Trophoblast cell (in vitro differentiated cells and primary cell): Measurements from ENCODE around the gene SRGAP3.

Source experiments
- DNase-seq, 2 donors: peaks; one replicate each; pipeline ENCODE4 v3.0.0-alpha.2; 2016
- H2AFZ ChIP-seq: 2 replicates; pipeline ENCODE4 v1.6.1; 2013; ENCODE audit warnings: low read length, moderate library complexity, mild to moderate bottlenecking; ENCODE audit not compliant: insufficient read depth, poor library complexity
- H2AK5ac ChIP-seq: 2 replicates; pipeline ENCODE4 v1.6.1; 2013; ENCODE audit warnings: mild to moderate bottlenecking, low read length
- H2BK120ac ChIP-seq: 2 replicates; pipeline ENCODE4 v1.6.1; 2013; ENCODE audit warnings: low read length, mild to moderate bottlenecking, moderate library complexity; ENCODE audit not compliant: insufficient read depth, poor library complexity
- H2BK12ac ChIP-seq: 2 replicates; pipeline ENCODE4 v1.6.1; 2013; ENCODE audit warnings: mild to moderate bottlenecking, low read length, moderate library complexity
- H2BK5ac ChIP-seq: 2 replicates; pipeline ENCODE4 v1.6.1; 2013; ENCODE audit warnings: low read length, low read depth, moderate library complexity, mild to moderate bottlenecking; ENCODE audit not compliant: poor library complexity
- H3K14ac ChIP-seq: 2 replicates; pipeline ENCODE4 v1.6.1; 2013; ENCODE audit warnings: mild to moderate bottlenecking, low read length
- H3K18ac ChIP-seq: 2 replicates; pipeline ENCODE4 v1.6.1; 2013; ENCODE audit warnings: mild to moderate bottlenecking, low read length
- H3K23ac ChIP-seq: 2 replicates; pipeline ENCODE4 v1.6.1; 2013; ENCODE audit warnings: low read length
- H3K27ac ChIP-seq: 2 replicates; pipeline ENCODE4 v1.5.1; 2013; ENCODE audit warnings: low read depth, mild to moderate bottlenecking, inconsistent platforms, low read length, moderate library complexity
- H3K27me3 ChIP-seq: 2 replicates; pipeline ENCODE4 v1.6.1; 2013; ENCODE audit warnings: inconsistent platforms, mild to moderate bottlenecking, low read length, moderate library complexity; ENCODE audit not compliant: insufficient read depth
- H3K36me3 ChIP-seq, 2 experiments: 1 replicate in 1 of 2; 2 replicates in 1 of 2; pipeline ENCODE4 v1.6.1; 2013; ENCODE audit warnings: low read length in 2 of 2, mild to moderate bottlenecking in 2 of 2, moderate library complexity in 1 of 2; ENCODE audit not compliant: insufficient read depth in 2 of 2, control insufficient read depth in 1 of 2
- H3K4ac ChIP-seq: 2 replicates; pipeline ENCODE4 v1.6.1; 2013; ENCODE audit warnings: low read depth, mild to moderate bottlenecking, low read length, moderate library complexity
- H3K4me1 ChIP-seq, 2 experiments: 1 replicate in 1 of 2; 2 replicates in 1 of 2; pipeline ENCODE4 v1.6.1; 2013; ENCODE audit warnings: low read length in 2 of 2, mild to moderate bottlenecking in 2 of 2, moderate library complexity in 1 of 2; ENCODE audit not compliant: insufficient read depth in 2 of 2, control insufficient read depth in 1 of 2
- H3K4me2 ChIP-seq: 2 replicates; pipeline ENCODE4 v1.6.1; 2013; ENCODE audit warnings: inconsistent platforms, mild to moderate bottlenecking, low read length, moderate library complexity
- H3K4me3 ChIP-seq: 2 replicates; pipeline ENCODE4 v1.5.1; 2013; ENCODE audit warnings: mild to moderate bottlenecking, low read depth, low read length, inconsistent platforms
- H3K79me1 ChIP-seq: one replicate; pipeline ENCODE4 v1.6.1; 2013; ENCODE audit warnings: low read length
- H3K79me2 ChIP-seq: 2 replicates; pipeline ENCODE4 v1.6.1; 2013; ENCODE audit warnings: low read length, mild to moderate bottlenecking; ENCODE audit not compliant: control insufficient read depth, insufficient read depth, poor library complexity
- H3K9ac ChIP-seq: 2 replicates; pipeline ENCODE4 v1.6.1; 2013; ENCODE audit warnings: mild to moderate bottlenecking, low read length
- H3K9me3 ChIP-seq: 2 replicates; pipeline ENCODE4 v1.6.1; 2013; ENCODE audit warnings: low read depth, mild to moderate bottlenecking, control low read depth, inconsistent platforms, low read length; ENCODE audit not compliant: insufficient read depth
- H4K12ac ChIP-seq: 2 replicates; pipeline ENCODE4 v1.6.1; 2013; ENCODE audit warnings: low read depth, mild to moderate bottlenecking, low read length, moderate library complexity
- H4K8ac ChIP-seq: 2 replicates; pipeline ENCODE4 v1.6.1; 2013; ENCODE audit warnings: low read depth, mild to moderate bottlenecking, low read length, moderate library complexity
- H4K91ac ChIP-seq: one replicate; pipeline ENCODE4 v1.6.1; 2013; ENCODE audit warnings: low read depth, mild to moderate bottlenecking, low read length, moderate library complexity
- WGBS: extraction: QIAGEN DNeasy Blood & Tissue Kit; methylation state at CpG from one replicate; pipeline ENCODE4 v1.1.7; 2013; ENCODE audit warnings: missing lambda C conversion rate; ENCODE audit not compliant: insufficient read length, insufficient coverage; ENCODE audit errors: extremely low coverage; 5-methylcytosine and 5-hydroxymethylcytosine counted together

SRGAP3 gene

GRCh38 chr3:9169956-9170850, 79.2 kb downstream of the SRGAP3 start:
- Histone ChIP-seq H3K4me2 (no peak overlapping the region), H2AK5ac (peak overlapping the region; percentile 18), H4K91ac (no peak overlapping the region), H3K18ac (no peak overlapping the region), H2AFZ (no peak overlapping the region), H3K14ac (no peak overlapping the region), H2BK5ac (no peak overlapping the region), H3K4me1 (peaks cover 2 to 4% of the 10 kb centered on the region in 2 experiments), H3K27ac (no peak overlapping the region), H2BK12ac (no peak overlapping the region), H4K12ac (no peak overlapping the region), H3K27me3 (no peaks in the 10 kb centered on the region), H4K8ac (no peak overlapping the region), H3K9me3 (no peaks in the 10 kb centered on the region), H3K9ac (no peak overlapping the region), H3K36me3 (no peaks in the 10 kb centered on the region), H3K4ac (no peak overlapping the region), H3K79me2 (no peaks in the 10 kb centered on the region), H3K23ac (no peak overlapping the region), H2BK120ac (no peak overlapping the region), H3K4me3 (no peak overlapping the region), H3K79me1 (no peaks in the 10 kb centered on the region)
- WGBS: no CpG with 5 or more reads among the region's 18 CpGs
- no peak for DNase-seq

- Histone ChIP-seq H3K36me3 (no peaks in the 10 kb centered on the region), H2BK12ac (no peak overlapping the region), H4K8ac (no peak overlapping the region), H3K27ac (no peak overlapping the region), H2AFZ (no peak overlapping the region), H3K14ac (no peak overlapping the region), H3K9ac (no peak overlapping the region), H3K4ac (no peak overlapping the region), H2BK120ac (no peak overlapping the region), H2BK5ac (no peak overlapping the region), H3K4me3 (no peak overlapping the region), H3K4me2 (no peak overlapping the region), H3K18ac (no peak overlapping the region), H3K4me1 (peaks cover 2 to 4% of the 10 kb centered on the region in 2 experiments), H3K79me2 (no peaks in the 10 kb centered on the region), H4K12ac (no peak overlapping the region), H3K79me1 (no peaks in the 10 kb centered on the region), H3K27me3 (no peaks in the 10 kb centered on the region), H3K9me3 (no peaks in the 10 kb centered on the region), H3K23ac (no peak overlapping the region), H4K91ac (no peak overlapping the region), H2AK5ac (no peak overlapping the region)
- WGBS: no CpG with 5 or more reads among the region's 1 CpG
- no peak for DNase-seq
Measured at GRCh38 chr3:9169326-9169725, 80.1 kb downstream of the SRGAP3 start.

DNA sequence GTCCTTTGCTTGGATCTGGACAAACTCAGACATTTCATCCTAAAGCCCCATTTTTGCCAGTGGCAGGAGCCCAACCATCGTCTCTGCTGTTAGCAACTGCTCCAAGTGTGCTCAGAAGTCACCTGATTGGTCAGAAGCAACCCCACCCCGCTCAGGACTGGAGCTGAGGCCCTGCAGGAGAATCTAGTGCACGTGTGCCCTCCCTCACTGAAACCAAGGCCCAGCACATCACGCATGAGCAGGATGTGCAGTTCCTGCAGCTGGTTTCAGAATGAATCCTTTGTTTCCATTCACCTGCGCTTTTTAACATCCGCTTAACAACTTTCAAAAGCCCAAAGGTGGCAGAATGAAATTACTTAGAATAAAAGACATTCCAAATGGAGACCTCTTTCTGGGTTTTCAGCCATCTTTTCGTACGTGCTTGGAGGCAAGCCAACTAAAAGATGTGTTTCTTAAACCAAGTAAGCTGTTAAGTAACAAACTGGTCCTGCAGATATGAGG, 81.2 kb downstream of the SRGAP3 start:
- H3K18ac ChIP-seq: no peak overlapping the region
- no peak overlapping the region for H3K23ac ChIP-seq
- no peak overlapping the region for H3K9ac ChIP-seq
- no peaks in the 10 kb centered on the region for H3K79me2 ChIP-seq
- H3K79me1 ChIP-seq: no peaks in the 10 kb centered on the region
- H3K9me3 ChIP-seq: no peaks in the 10 kb centered on the region
- H4K12ac ChIP-seq: no peak overlapping the region
- H3K14ac ChIP-seq: no peak overlapping the region
- no peak overlapping the region for H3K4me3 ChIP-seq
- H2BK120ac ChIP-seq: no peak overlapping the region
- DNase-seq: no peak
- H4K91ac ChIP-seq: no peak overlapping the region
- H2AK5ac ChIP-seq: no peak overlapping the region
- H3K36me3 ChIP-seq: no peaks in the 10 kb centered on the region
- no peak overlapping the region for H3K4me2 ChIP-seq
- H3K27me3 ChIP-seq: no peaks in the 10 kb centered on the region
- no CpG with 5 or more reads among the region's 8 CpGs for WGBS
- no peak overlapping the region for H4K8ac ChIP-seq
- H2AFZ ChIP-seq: no peak overlapping the region
- no peak overlapping the region for H2BK5ac ChIP-seq
- no peak overlapping the region for H2BK12ac ChIP-seq
- H3K27ac ChIP-seq: no peak overlapping the region
- H3K4me1 ChIP-seq: peaks cover 2 to 4% of the 10 kb centered on the region in 2 experiments
- no peak overlapping the region for H3K4ac ChIP-seq

DNA sequence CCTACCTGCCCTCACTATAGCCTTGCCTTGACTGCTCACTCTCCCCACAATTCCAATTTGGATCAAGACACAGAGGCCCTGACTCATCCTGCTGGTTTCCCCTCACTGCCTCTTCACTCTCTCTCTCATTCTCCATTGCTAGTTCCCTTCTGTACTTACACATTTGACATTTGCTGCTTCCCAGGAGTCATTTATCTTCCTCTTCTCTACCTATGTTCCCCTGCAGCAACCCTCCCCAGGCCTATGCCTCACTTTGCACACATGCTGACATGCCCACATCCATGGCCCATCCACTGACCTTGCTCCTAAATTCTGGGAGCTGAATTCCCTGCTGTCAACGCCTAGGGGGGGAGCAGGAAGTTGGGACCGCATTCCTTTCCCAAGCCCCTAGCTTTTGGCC, 82.2 kb downstream of the SRGAP3 start:
- H2AK5ac ChIP-seq: no peak overlapping the region
- no peak for DNase-seq
- no peak overlapping the region for H3K18ac ChIP-seq
- H4K8ac ChIP-seq: no peak overlapping the region
- no peak overlapping the region for H2AFZ ChIP-seq
- no peak overlapping the region for H3K4ac ChIP-seq
- H3K9ac ChIP-seq: no peak overlapping the region
- H3K4me2 ChIP-seq: no peak overlapping the region
- WGBS: no CpG with 5 or more reads among the region's 2 CpGs
- no peak overlapping the region for H3K4me3 ChIP-seq
- H3K79me2 ChIP-seq: no peaks in the 10 kb centered on the region
- no peaks in the 10 kb centered on the region for H3K27me3 ChIP-seq
- no peak overlapping the region for H4K12ac ChIP-seq
- no peak overlapping the region for H3K27ac ChIP-seq
- no peaks in the 10 kb centered on the region for H3K79me1 ChIP-seq
- H2BK12ac ChIP-seq: no peak overlapping the region
- no peaks in the 10 kb centered on the region for H3K36me3 ChIP-seq
- H2BK120ac ChIP-seq: no peak overlapping the region
- no peaks in the 10 kb centered on the region for H3K9me3 ChIP-seq
- H3K4me1 ChIP-seq: peaks cover 2 to 4% of the 10 kb centered on the region in 2 experiments
- no peak overlapping the region for H2BK5ac ChIP-seq
- H3K23ac ChIP-seq: no peak overlapping the region
- H4K91ac ChIP-seq: no peak overlapping the region
- no peak overlapping the region for H3K14ac ChIP-seq
